ENCODE data around the gene NKAIN2.

Gene NKAIN2

GRCh38 chr6:124149646-124150045, 346.0 kb downstream of the NKAIN2 start:
- H3K27me3 ChIP-seq (replicated peaks; ENCODE audit: insufficient read depth, low read length): no peaks in the 10 kb centered on the region
- H3K4me2 ChIP-seq (ENCODE audit: low read depth, low read length): no peak overlapping the region
- no peak overlapping the region for H3K4me3 ChIP-seq (ENCODE audit: low read length)
- DNase-seq: no peak
- H2AFZ ChIP-seq (ENCODE audit: low read length): no peak overlapping the region
- TF ChIP-seq EZH2 (optimal IDR thresholded peaks at IDR 0.05; ENCODE audit: low read depth, low read length) (no peak), EZH2phosphoT487 (IDR thresholded peaks at IDR 0.05; ENCODE audit: low read length) (no peak), CTCF (IDR thresholded peaks at IDR 0.05; ENCODE audit: low read length) (no peak)
- H4K20me1 ChIP-seq (ENCODE audit: insufficient read depth, low read length): no peaks in the 10 kb centered on the region
- H3K9me3 ChIP-seq (replicated peaks; ENCODE audit: insufficient read depth, low read length): no peaks in the 10 kb centered on the region
- H3F3A ChIP-seq (ENCODE audit: insufficient read depth, low read length): no peaks in the 10 kb centered on the region
- H3K79me2 ChIP-seq (ENCODE audit: low read length): no peaks in the 10 kb centered on the region
- no peak overlapping the region for H3K27ac ChIP-seq (ENCODE audit: low read length)
- no peaks in the 10 kb centered on the region for H3K36me3 ChIP-seq (replicated peaks; ENCODE audit: insufficient read depth, low read length)
- no peaks in the 10 kb centered on the region for H3K4me1 ChIP-seq (ENCODE audit: low read length)
- no peak overlapping the region for H3K9ac ChIP-seq (ENCODE audit: low read length)
- no peaks in the 10 kb centered on the region for H3K9me2 ChIP-seq (replicated peaks; ENCODE audit: insufficient read depth, low read length)

GRCh38 chr6:124158024-124158423, 354.4 kb downstream of the NKAIN2 start:
- H3F3A ChIP-seq (ENCODE audit: insufficient read depth, low read length): no peaks in the 10 kb centered on the region
- no peak for TF ChIP-seq EZH2 (optimal IDR thresholded peaks at IDR 0.05; ENCODE audit: low read depth, low read length)
- no peak for TF ChIP-seq CTCF (IDR thresholded peaks at IDR 0.05; ENCODE audit: low read length)
- TF ChIP-seq EZH2phosphoT487 (IDR thresholded peaks at IDR 0.05; ENCODE audit: low read length): no peak
- no peak overlapping the region for H3K9ac ChIP-seq (ENCODE audit: low read length)
- no peaks in the 10 kb centered on the region for H3K36me3 ChIP-seq (replicated peaks; ENCODE audit: insufficient read depth, low read length)
- H3K4me3 ChIP-seq (ENCODE audit: low read length): no peak overlapping the region
- H3K27me3 ChIP-seq (replicated peaks; ENCODE audit: insufficient read depth, low read length): no peaks in the 10 kb centered on the region
- H3K79me2 ChIP-seq (ENCODE audit: low read length): no peaks in the 10 kb centered on the region
- no peak overlapping the region for H3K4me2 ChIP-seq (ENCODE audit: low read depth, low read length)
- no peak overlapping the region for H3K27ac ChIP-seq (ENCODE audit: low read length)
- no peaks in the 10 kb centered on the region for H3K9me2 ChIP-seq (replicated peaks; ENCODE audit: insufficient read depth, low read length)
- no peaks in the 10 kb centered on the region for H3K9me3 ChIP-seq (replicated peaks; ENCODE audit: insufficient read depth, low read length)
- DNase-seq: no peak
- H4K20me1 ChIP-seq (ENCODE audit: insufficient read depth, low read length): no peaks in the 10 kb centered on the region
- no peaks in the 10 kb centered on the region for H3K4me1 ChIP-seq (ENCODE audit: low read length)
- H2AFZ ChIP-seq (ENCODE audit: low read length): no peak overlapping the region

GRCh38 chr6:124163676-124164075, 360.0 kb downstream of the NKAIN2 start:
- H3F3A ChIP-seq (ENCODE audit: insufficient read depth, low read length): no peaks in the 10 kb centered on the region
- H3K9me2 ChIP-seq (replicated peaks; ENCODE audit: insufficient read depth, low read length): no peaks in the 10 kb centered on the region
- H3K79me2 ChIP-seq (ENCODE audit: low read length): no peaks in the 10 kb centered on the region
- no peak overlapping the region for H3K9ac ChIP-seq (ENCODE audit: low read length)
- DNase-seq: no peak
- H2AFZ ChIP-seq (ENCODE audit: low read length): no peak overlapping the region
- no peak overlapping the region for H3K27ac ChIP-seq (ENCODE audit: low read length)
- no peak overlapping the region for H3K4me2 ChIP-seq (ENCODE audit: low read depth, low read length)
- no peaks in the 10 kb centered on the region for H3K9me3 ChIP-seq (replicated peaks; ENCODE audit: insufficient read depth, low read length)
- no peak overlapping the region for H3K4me3 ChIP-seq (ENCODE audit: low read length)
- TF ChIP-seq CTCF (IDR thresholded peaks at IDR 0.05; ENCODE audit: low read length) (no peak), EZH2phosphoT487 (IDR thresholded peaks at IDR 0.05; ENCODE audit: low read length) (no peak)
- H4K20me1 ChIP-seq (ENCODE audit: insufficient read depth, low read length): no peaks in the 10 kb centered on the region
- H3K4me1 ChIP-seq (ENCODE audit: low read length): no peaks in the 10 kb centered on the region
- no peaks in the 10 kb centered on the region for H3K27me3 ChIP-seq (replicated peaks; ENCODE audit: insufficient read depth, low read length)
- no peaks in the 10 kb centered on the region for H3K36me3 ChIP-seq (replicated peaks; ENCODE audit: insufficient read depth, low read length)
